GM12878 (cell line): ENCODE measurements around the gene MTMR10. TPM values are rescaled to one million over a fixed set of nuclear protein-coding genes. Genes with fewer than 3 reads are reported as not detected.

ENCODE experiments used
- ATAC-seq: fragments of 200-7000 bp; cut with Tn5 transposase; 3 replicates; pipeline ENCODE4 v1.9.1; 2020; ENCODE audit warnings: mild to moderate bottlenecking, moderate library complexity
- BruUV-seq: library from RNA; stranded (reverse); fragments of 400-500 nt; replicated peaks from 2 replicates; lab custom pipeline; 2021; lab: Mats Ljungman, UMichigan
- CTCF ChIA-PET: fragments of 300-600 bp; sonication (Branson Sonifier 250); formaldehyde crosslinking; extraction: SDS; loops from one replicate; lab custom pipeline; 2021; ENCODE audit warnings: inconsistent platforms; lab: Yijun Ruan, JAX
- POLR2A ChIA-PET: fragments of 350-600 bp; formaldehyde crosslinking; extraction: SDS; loops from one replicate; lab custom pipeline; 2021; ENCODE audit warnings: inconsistent platforms; lab: Charles Lee
- RAD21 ChIA-PET: fragments of 300-600 bp; sonication (Branson Sonifier 250); formaldehyde crosslinking; loops from one replicate; lab custom pipeline; 2023; ENCODE audit warnings: antibody characterized with exemption; ENCODE audit not compliant: unreplicated experiment; lab: Charles Lee
- SMC1A ChIA-PET: fragments of 300-600 bp; sonication (Branson Sonifier 250); formaldehyde crosslinking; loops from one replicate; lab custom pipeline; 2023; ENCODE audit not compliant: unreplicated experiment, uncharacterized antibody; lab: Charles Lee
- DNase-seq: peaks from one replicate; pipeline ENCODE4 v3.0.0-alpha.2; 2011; ENCODE audit warnings: low read depth, low spot score
- FAIRE-seq: peaks from 3 replicates; lab custom pipeline; 2011; peaks lifted over from hg19 to GRCh38; lab: Jason Lieb, UNC
- H2AFZ ChIP-seq: 2 replicates; pipeline ENCODE4 v1.6.0; 2011; ENCODE audit warnings: low read depth, low read length, control low read depth; ENCODE audit not compliant: control insufficient read depth
- H3K27ac ChIP-seq: 2 replicates; pipeline ENCODE4 v1.5.1; 2011; ENCODE audit warnings: control low read depth; ENCODE audit not compliant: control insufficient read depth, insufficient read depth
- H3K27me3 ChIP-seq, 2 experiments: replicated peaks in 1 of 2; 2 replicates each; pipeline versions ENCODE4 v1.6.0 to v1.6.1; 2011; ENCODE audit warnings: low read length in 1 of 2; ENCODE audit not compliant: control insufficient read depth in 2 of 2, insufficient read depth in 2 of 2
- H3K36me3 ChIP-seq, 2 experiments: 2 replicates each; pipeline ENCODE4 v1.5.1; 2011; ENCODE audit warnings: low read length in 1 of 2; ENCODE audit not compliant: control insufficient read depth in 2 of 2, insufficient read depth in 2 of 2
- H3K4me1 ChIP-seq: 2 replicates; pipeline ENCODE4 v1.6.1; 2011; ENCODE audit warnings: mild to moderate bottlenecking, low read length, moderate library complexity, mixed read lengths; ENCODE audit not compliant: control insufficient read depth, insufficient read depth
- H3K4me2 ChIP-seq: 2 replicates; pipeline ENCODE4 v1.6.0; 2011; ENCODE audit warnings: control low read depth; ENCODE audit not compliant: control insufficient read depth, insufficient read depth
- H3K4me3 ChIP-seq: fragments of 200-600 bp; sonication (generic); 2 replicates; pipeline ENCODE4 v1.5.1; 2016
- H3K79me2 ChIP-seq: 2 replicates; pipeline ENCODE4 v1.6.0; 2011; ENCODE audit warnings: low read length; ENCODE audit not compliant: control insufficient read depth, insufficient read depth
- H3K9ac ChIP-seq: 2 replicates; pipeline ENCODE4 v1.8.0; 2011; ENCODE audit warnings: low read length, control low read depth, mixed read lengths; ENCODE audit not compliant: control insufficient read depth, insufficient read depth
- H3K9me3 ChIP-seq: replicated peaks from 3 replicates; pipeline ENCODE4 v1.5.1; 2011; ENCODE audit warnings: mild to moderate bottlenecking, low read length; ENCODE audit not compliant: control insufficient read depth, insufficient read depth
- H4K20me1 ChIP-seq: 2 replicates; pipeline ENCODE4 v1.6.0; 2011; ENCODE audit not compliant: control insufficient read depth, insufficient read depth
- BRCA1 ChIP-seq: IDR thresholded peaks from 2 replicates; pipeline ENCODE4 v1.6.1; 2011; ENCODE audit warnings: low read depth, low read length, improper control_type of control experiment
- ESRRA ChIP-seq: IDR thresholded peaks from 2 replicates; pipeline ENCODE4 v1.6.1; 2012; ENCODE audit warnings: mild to moderate bottlenecking, low read length, improper control_type of control experiment
- FOS ChIP-seq: IDR thresholded peaks from 3 replicates; pipeline ENCODE4 v1.6.1; 2011; ENCODE audit warnings: borderline replicate concordance; ENCODE audit not compliant: insufficient read length; ENCODE audit errors: extremely low read depth
- NBN ChIP-seq: fragments of 450-650 bp; IDR thresholded peaks from 2 replicates; pipeline ENCODE4 v1.6.1; 2016
- RCOR1 ChIP-seq: conservative IDR thresholded peaks from 2 replicates; pipeline ENCODE4 v1.6.1; 2012; ENCODE audit warnings: low read depth, low read length, improper control_type of control experiment
- SUZ12 ChIP-seq: fragments of 200-600 bp; sonication (generic); IDR thresholded peaks from one replicate; pipeline ENCODE4 v1.6.1; 2018; ENCODE audit warnings: antibody characterized with exemption, mild to moderate bottlenecking; ENCODE audit not compliant: unreplicated experiment
- TBL1XR1 ChIP-seq: IDR thresholded peaks from 2 replicates; pipeline ENCODE4 v1.6.1; 2012; ENCODE audit warnings: low read depth, low read length, improper control_type of control experiment
- ZBTB11 ChIP-seq: fragments of 450-650 bp; formaldehyde crosslinking; IDR thresholded peaks from 2 replicates; pipeline ENCODE4 v1.5.0; 2022; ENCODE audit warnings: mild to moderate bottlenecking, missing genetic modification characterization
- WGBS: methylation state at CpG from one replicate; pipeline ENCODE4 v1.1.6; 2016; ENCODE audit warnings: low lambda C conversion rate; ENCODE audit not compliant: insufficient replicate concordance, insufficient coverage; ENCODE audit errors: missing lambda C conversion rate; 5-methylcytosine and 5-hydroxymethylcytosine counted together
- in situ Hi-C: fragments of 300-500 bp; cut with MboI; formaldehyde crosslinking; loops from 9 replicates; pipeline ENCODE4 v1.14.3; 2018; ENCODE audit warnings: mixed read lengths
- intact Hi-C: fragments of 100-400 bp; cut with micrococcal nuclease; formaldehyde crosslinking; loops from one replicate; pipeline ENCODE4 v1.14.2; 2022; ENCODE audit not compliant: unreplicated experiment
- polyA plus RNA-seq, 11 experiments: library from polyadenylated mRNA; depleted of rRNA in 4 of 11; unstranded in 6 of 11; stranded (reverse) in 5 of 11; fragments of >200 nt; fragmentation: Nextera tagmentation in 4 of 11; fragmentation: Illumina TruSeq in 1 of 11; extraction: Ambion mirVana in 4 of 11; extraction: Trizol in 1 of 11; gene quantifications; 1 replicate in 1 of 11; 2 replicates in 10 of 11; pipeline versions ENCODE4 v1.2.1 to v1.2.3, GENCODE V29; 2011 to 2016; ENCODE audit warnings: inconsistent platforms in 2 of 11, missing spikeins in 2 of 11, low read depth in 1 of 11
- total RNA-seq, 4 experiments: library from RNA; depleted of rRNA in 3 of 4; stranded (reverse); fragments of >200 nt in 3 of 4; fragmentation: Illumina TruSeq in 1 of 4; extraction: Trizol in 1 of 4; gene quantifications; 2 replicates each; pipeline versions ENCODE4 v1.2.1 to v1.2.3, GENCODE V29; 2013 to 2021
- TF ChIP-seq, protein P1 (sequence below): fragments of 450-650 bp; IDR thresholded peaks from 2 replicates; pipeline ENCODE4 v1.6.1; 2017; ENCODE audit warnings: low read depth, mild to moderate bottlenecking, moderate library complexity
- TF ChIP-seq, protein P2 (sequence below): fragments of 450-650 bp; IDR thresholded peaks from 2 replicates; pipeline ENCODE4 v1.6.1; 2018; ENCODE audit warnings: mild to moderate bottlenecking, low read depth, moderate library complexity; ENCODE audit not compliant: partially characterized antibody

Gene MTMR10
- total and polyA plus RNA-seq, 10 of the 15 experiments (the other 5 are each of a cell fraction or from before 2014, with no cell fraction given), result 1.9 to 13.6 (median 8.9) TPM

DNA sequence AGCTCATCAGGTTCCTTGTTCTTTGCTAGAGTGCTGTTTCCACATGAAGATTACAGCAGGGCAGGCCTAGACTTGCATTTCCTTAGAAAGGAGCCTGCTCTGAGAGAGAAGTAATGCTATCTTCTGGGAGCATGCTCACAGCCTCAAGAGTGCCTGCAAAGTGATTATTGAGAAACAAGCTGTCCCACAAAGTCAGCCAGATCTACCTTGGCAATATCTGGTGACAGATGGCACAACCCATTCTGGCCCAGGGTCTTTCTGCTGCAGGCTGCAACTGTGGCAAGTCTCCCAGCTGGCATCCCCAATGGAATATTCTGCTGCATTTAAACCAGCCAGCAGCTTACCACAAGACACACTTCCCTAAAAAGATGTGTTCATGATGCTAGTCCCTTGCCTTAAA, 29.3 kb downstream of the MTMR10 start:
- Histone ChIP-seq H3K79me2 (no peaks in the 10 kb centered on the region), H3K4me2 (no peak overlapping the region), H2AFZ (no peak overlapping the region), H3K4me1 (peaks cover 4% of the 10 kb centered on the region; the same call in 1 of the 2 replicates), H3K36me3 (peaks cover 1 to 17% of the 10 kb centered on the region in 2 experiments), H3K27me3 (no peaks in the 10 kb centered on the region), H3K9ac (no peak overlapping the region), H3K9me3 (no peaks in the 10 kb centered on the region), H4K20me1 (no peaks in the 10 kb centered on the region), H3K4me3 (no peak overlapping the region), H3K27ac (no peak overlapping the region)
- ATAC-seq, result no peak
- POLR2A ChIA-PET, result interaction anchor here (0.7 kb wide), 1 partner anchor 12 kb away, joined by 3 read pairs; no protein-coding TSS in a partner anchor
- peak; percentile 35 for FAIRE-seq
- CTCF ChIA-PET, result interaction anchor here (0.8 kb wide), 1 partner anchor 335 kb away, joined by 3 read pairs; no protein-coding TSS in a partner anchor
- no TSS peak for BruUV-seq
- no peak for TF ChIP-seq ZBTB11 (CRISPR knock-in tag)
- in situ Hi-C loops (no loop called here), intact Hi-C loops (no loop called here)
- DNase-seq, result no peak
- SMC1A ChIA-PET, result interaction anchor here (1.3 to 1.5 kb wide), 2 partner anchors 12 to 18 kb away, joined by 4 read pairs; no protein-coding TSS in a partner anchor
- RAD21 ChIA-PET, result no interaction called here

- in situ Hi-C loops (no loop called here), intact Hi-C loops (no loop called here)
- Histone ChIP-seq H3K4me2 (no peak overlapping the region), H3K79me2 (no peaks in the 10 kb centered on the region), H3K4me1 (peaks cover 4% of the 10 kb centered on the region; the same call in 1 of the 2 replicates), H3K9ac (no peak overlapping the region), H4K20me1 (no peaks in the 10 kb centered on the region), H3K4me3 (no peak overlapping the region), H3K9me3 (no peaks in the 10 kb centered on the region), H2AFZ (no peak overlapping the region), H3K27ac (no peak overlapping the region), H3K27me3 (no peaks in the 10 kb centered on the region), H3K36me3 (peaks cover 5 to 22% of the 10 kb centered on the region in 2 experiments)
- CTCF ChIA-PET, result no interaction called here
- SMC1A ChIA-PET, result no interaction called here
- POLR2A ChIA-PET, result no interaction called here
- FAIRE-seq (no peak), ATAC-seq (no peak), DNase-seq (no peak)
- WGBS, result 84% methylated on average over 5 of the region's 5 CpGs
- RAD21 ChIA-PET, result no interaction called here
- no TSS peak for BruUV-seq
- TF ChIP-seq, protein P1, sequence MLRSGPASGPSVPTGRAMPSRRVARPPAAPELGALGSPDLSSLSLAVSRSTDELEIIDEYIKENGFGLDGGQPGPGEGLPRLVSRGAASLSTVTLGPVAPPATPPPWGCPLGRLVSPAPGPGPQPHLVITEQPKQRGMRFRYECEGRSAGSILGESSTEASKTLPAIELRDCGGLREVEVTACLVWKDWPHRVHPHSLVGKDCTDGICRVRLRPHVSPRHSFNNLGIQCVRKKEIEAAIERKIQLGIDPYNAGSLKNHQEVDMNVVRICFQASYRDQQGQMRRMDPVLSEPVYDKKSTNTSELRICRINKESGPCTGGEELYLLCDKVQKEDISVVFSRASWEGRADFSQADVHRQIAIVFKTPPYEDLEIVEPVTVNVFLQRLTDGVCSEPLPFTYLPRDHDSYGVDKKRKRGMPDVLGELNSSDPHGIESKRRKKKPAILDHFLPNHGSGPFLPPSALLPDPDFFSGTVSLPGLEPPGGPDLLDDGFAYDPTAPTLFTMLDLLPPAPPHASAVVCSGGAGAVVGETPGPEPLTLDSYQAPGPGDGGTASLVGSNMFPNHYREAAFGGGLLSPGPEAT, result no peak
- TF ChIP-seq ESRRA (no peak), SUZ12 (no peak), BRCA1 (no peak), TBL1XR1 (no peak), FOS (no peak), NBN (no peak), RCOR1 (no peak)
- TF ChIP-seq, protein P2, sequence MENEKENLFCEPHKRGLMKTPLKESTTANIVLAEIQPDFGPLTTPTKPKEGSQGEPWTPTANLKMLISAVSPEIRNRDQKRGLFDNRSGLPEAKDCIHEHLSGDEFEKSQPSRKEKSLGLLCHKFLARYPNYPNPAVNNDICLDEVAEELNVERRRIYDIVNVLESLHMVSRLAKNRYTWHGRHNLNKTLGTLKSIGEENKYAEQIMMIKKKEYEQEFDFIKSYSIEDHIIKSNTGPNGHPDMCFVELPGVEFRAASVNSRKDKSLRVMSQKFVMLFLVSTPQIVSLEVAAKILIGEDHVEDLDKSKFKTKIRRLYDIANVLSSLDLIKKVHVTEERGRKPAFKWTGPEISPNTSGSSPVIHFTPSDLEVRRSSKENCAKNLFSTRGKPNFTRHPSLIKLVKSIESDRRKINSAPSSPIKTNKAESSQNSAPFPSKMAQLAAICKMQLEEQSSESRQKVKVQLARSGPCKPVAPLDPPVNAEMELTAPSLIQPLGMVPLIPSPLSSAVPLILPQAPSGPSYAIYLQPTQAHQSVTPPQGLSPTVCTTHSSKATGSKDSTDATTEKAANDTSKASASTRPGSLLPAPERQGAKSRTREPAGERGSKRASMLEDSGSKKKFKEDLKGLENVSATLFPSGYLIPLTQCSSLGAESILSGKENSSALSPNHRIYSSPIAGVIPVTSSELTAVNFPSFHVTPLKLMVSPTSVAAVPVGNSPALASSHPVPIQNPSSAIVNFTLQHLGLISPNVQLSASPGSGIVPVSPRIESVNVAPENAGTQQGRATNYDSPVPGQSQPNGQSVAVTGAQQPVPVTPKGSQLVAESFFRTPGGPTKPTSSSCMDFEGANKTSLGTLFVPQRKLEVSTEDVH, result no peak
Measured at GRCh38 chr15:30958219-30958618, 33.2 kb downstream of the MTMR10 start.
